HCT116 (cell line): Measurements from ENCODE around the gene SBK2. TPM values are rescaled to one million over a fixed set of nuclear protein-coding genes. Genes with fewer than 3 reads are reported as not detected.
A peak's percentile ranks its signal among the peaks of the same experiment; 100 is the strongest.

ENCODE experiments used
- ATAC-seq: fragments of 200-7000 bp; cut with Tn5 transposase; 2 replicates; pipeline ENCODE4 v1.9.1; 2020; ENCODE audit warnings: mild to moderate bottlenecking, moderate library complexity
- BruUV-seq: library from RNA; stranded (reverse); fragments of 400-500 nt; replicated peaks from 2 replicates; lab custom pipeline; 2021; lab: Mats Ljungman, UMichigan
- CTCF ChIA-PET: fragments of 300-600 bp; sonication (Branson Sonifier 250); formaldehyde crosslinking; loops from one replicate; lab custom pipeline; 2021; ENCODE audit warnings: antibody characterized with exemption; lab: Charles Lee
- POLR2A ChIA-PET: fragments of 300-600, 350-600 bp; sonication (Branson Sonifier 250); formaldehyde crosslinking; loops from one replicate; lab custom pipeline; 2021; ENCODE audit warnings: antibody characterized with exemption; lab: Charles Lee
- RAD21 ChIA-PET, 2 experiments: fragments of 300-600 bp; sonication (Branson Sonifier 250); formaldehyde crosslinking; loops; one replicate each; lab custom pipeline; 2023; ENCODE audit warnings: low total read pairs in 2 of 2; ENCODE audit not compliant: uncharacterized antibody in 2 of 2, unreplicated experiment in 2 of 2, low non-redundant PET in 1 of 2; lab: Charles Lee
- DNase-seq: peaks from one replicate; pipeline ENCODE4 v3.0.0-alpha.2; 2010; ENCODE audit warnings: low read depth, low spot score
- H2AFZ ChIP-seq: fragments of 200-600 bp; shearing (Covaris generic), sonication (generic); 2 replicates; pipeline ENCODE4 v1.6.1; 2017; ENCODE audit warnings: low read depth, mixed run types, mixed read lengths, antibody characterized with exemption, low read length; ENCODE audit not compliant: poor library complexity, severe bottlenecking
- H3K27ac ChIP-seq: 2 replicates; pipeline ENCODE4 v1.5.1; 2012; ENCODE audit warnings: low read depth, low read length
- H3K27me3 ChIP-seq: fragments of 200-600 bp; sonication (generic); 2 replicates; pipeline ENCODE4 v1.6.1; 2016; ENCODE audit warnings: mixed run types, low read length, mixed read lengths; ENCODE audit not compliant: insufficient read depth
- H3K36me3 ChIP-seq, 2 experiments: fragments of 200-500 bp in 1 of 2; fragments of 200-600 bp in 1 of 2; sonication (Bioruptor generic) in 1 of 2; sonication (generic) in 1 of 2; 2 replicates each; pipeline versions ENCODE4 v1.5.1 to v1.6.1; 2014 to 2016; ENCODE audit warnings: low read length in 2 of 2, inconsistent platforms in 1 of 2, mixed read lengths in 1 of 2, mixed run types in 1 of 2; ENCODE audit not compliant: insufficient read depth in 2 of 2, control insufficient read depth in 1 of 2
- H3K4me1 ChIP-seq, 2 experiments: fragments of 200-600 bp in 1 of 2; sonication (generic) in 1 of 2; 2 replicates each; pipeline versions ENCODE4 v1.5.1 to v1.6.1; 2012 to 2017; ENCODE audit warnings: low read length in 2 of 2, inconsistent platforms in 1 of 2, mild to moderate bottlenecking in 1 of 2, mixed read lengths in 1 of 2, mixed run types in 1 of 2, moderate library complexity in 1 of 2; ENCODE audit not compliant: insufficient read depth in 2 of 2, control insufficient read depth in 1 of 2
- H3K4me2 ChIP-seq: fragments of 200-600 bp; sonication (generic); 2 replicates; pipeline ENCODE4 v1.6.1; 2017; ENCODE audit warnings: mixed run types, low read length, mixed read lengths
- H3K4me3 ChIP-seq, 2 experiments: fragments of 200-600 bp in 1 of 2; sonication (generic) in 1 of 2; replicated peaks in 1 of 2; 2 replicates each; pipeline ENCODE4 v1.5.1; 2011 to 2016; ENCODE audit warnings: low read length in 2 of 2, control low read depth in 1 of 2, low read depth in 1 of 2, mild to moderate bottlenecking in 1 of 2, mixed read lengths in 1 of 2, mixed run types in 1 of 2
- H3K79me2 ChIP-seq: fragments of 200-600 bp; sonication (generic); 2 replicates; pipeline ENCODE4 v1.6.1; 2017; ENCODE audit warnings: mild to moderate bottlenecking, mixed run types, low read length, moderate library complexity, mixed read lengths; ENCODE audit not compliant: insufficient read depth
- H3K9ac ChIP-seq: fragments of 200-600 bp; sonication (generic); 2 replicates; pipeline ENCODE4 v1.6.1; 2016; ENCODE audit warnings: low read length, mixed read lengths
- H3K9me2 ChIP-seq: fragments of 200-600 bp; sonication (generic), shearing (Covaris generic); 2 replicates; pipeline ENCODE4 v1.6.1; 2017; ENCODE audit warnings: mixed run types, mild to moderate bottlenecking, moderate library complexity; ENCODE audit not compliant: insufficient read depth
- H3K9me3 ChIP-seq, 2 experiments: fragments of 200-500 bp in 1 of 2; fragments of 200-600 bp in 1 of 2; sonication (Bioruptor generic) in 1 of 2; sonication (generic) in 1 of 2; 2 replicates each; pipeline ENCODE4 v1.6.1; 2014 to 2017; ENCODE audit warnings: low read length in 2 of 2, mixed read lengths in 2 of 2, inconsistent platforms in 1 of 2, low read depth in 1 of 2, mild to moderate bottlenecking in 1 of 2, mixed run types in 1 of 2, moderate library complexity in 1 of 2; ENCODE audit not compliant: control insufficient read depth in 1 of 2, insufficient read depth in 1 of 2
- H4K20me1 ChIP-seq: fragments of 200-600 bp; sonication (generic), shearing (Covaris generic); 2 replicates; pipeline ENCODE4 v1.6.1; 2017; ENCODE audit warnings: mixed run types, mild to moderate bottlenecking, moderate library complexity; ENCODE audit not compliant: insufficient read depth
- CBX3 ChIP-seq: IDR thresholded peaks from 2 replicates; pipeline ENCODE4 v1.6.1; 2012; ENCODE audit warnings: low read depth
- CTCF ChIP-seq, 3 experiments: fragments of 200-600 bp in 1 of 3; sonication (generic) in 1 of 3; IDR thresholded peaks in 2 of 3; conservative IDR thresholded peaks in 1 of 3; 2 replicates each; pipeline ENCODE4 v1.5.1; 2012 to 2017; ENCODE audit warnings: low read depth in 2 of 3, low read length in 2 of 3, antibody characterized with exemption in 1 of 3, borderline replicate concordance in 1 of 3, control low read depth in 1 of 3, mild to moderate bottlenecking in 1 of 3, mixed read lengths in 1 of 3, mixed run types in 1 of 3, moderate library complexity in 1 of 3; ENCODE audit not compliant: insufficient read depth in 1 of 3
- ELF1 ChIP-seq: IDR thresholded peaks from 2 replicates; pipeline ENCODE4 v1.6.1; 2012; ENCODE audit warnings: low read depth, borderline replicate concordance
- EZH2phosphoT487 ChIP-seq: fragments of 200-600 bp; IDR thresholded peaks from 2 replicates; pipeline ENCODE4 v1.6.1; 2018; ENCODE audit warnings: antibody characterized with exemption, borderline replicate concordance
- MAX ChIP-seq: IDR thresholded peaks from 2 replicates; pipeline ENCODE4 v1.6.1; 2012
- RAD21 ChIP-seq: IDR thresholded peaks from 2 replicates; pipeline ENCODE4 v1.6.1; 2012; ENCODE audit warnings: low read depth, mild to moderate bottlenecking
- REST ChIP-seq: IDR thresholded peaks from 2 replicates; pipeline ENCODE4 v1.6.1; 2012; ENCODE audit warnings: low read depth
- SP1 ChIP-seq: IDR thresholded peaks from 2 replicates; pipeline ENCODE4 v1.6.1; 2012; ENCODE audit warnings: low read depth
- ZFX ChIP-seq: fragments of 450-650 bp; IDR thresholded peaks from 2 replicates; pipeline ENCODE4 v1.6.1; 2017
- ZNF274 ChIP-seq: fragments of 200-500 bp; sonication (Bioruptor generic); IDR thresholded peaks from 2 replicates; pipeline ENCODE4 v1.6.1; 2014; ENCODE audit warnings: mild to moderate bottlenecking, low read depth, low read length, inconsistent platforms
- intact Hi-C: fragments of 100-400 bp; cut with micrococcal nuclease; formaldehyde crosslinking; loops from 2 replicates; pipeline ENCODE4 v1.10.0; 2022
- total RNA-seq: library from RNA; stranded (reverse); gene quantifications from one replicate; pipeline ENCODE4 v1.2.1, GENCODE V29; 2021; ENCODE audit not compliant: unreplicated experiment

SBK2 gene
- total RNA-seq, 1 experiment from 2014 or later = 0.30 TPM

GRCh38 chr19:55504252-55504603 lies 32.7 kb downstream of the SBK2 start (continued):
- no peak for TF ChIP-seq REST
- no peak for TF ChIP-seq ELF1

GRCh38 chr19:55503502-55504251 lies 33.3 kb downstream of the SBK2 start:
- Histone ChIP-seq H3K27me3 (no peaks in the 10 kb centered on the region), H3K79me2 (no peaks in the 10 kb centered on the region), H3K27ac (no peak overlapping the region), H3K4me3 (no peak overlapping the region), H3K4me2 (peak overlapping the region; percentile 34; the same call in 1 of the 2 replicates), H3K9me2 (no peaks in the 10 kb centered on the region), H3K36me3 (no peaks in the 10 kb centered on the region), H2AFZ (no peak overlapping the region), H3K9ac (no peak overlapping the region), H3K9me3 (no peaks in the 10 kb centered on the region), H3K4me1 (peaks cover 0 to 4% of the 10 kb centered on the region in 2 experiments; a peak in 1 of 4 replicates), H4K20me1 (no peaks in the 10 kb centered on the region)
- DNase-seq (peak; percentile 89), ATAC-seq (peak; percentile 96)
- POLR2A ChIA-PET = interaction anchor here (1.1 to 1.2 kb wide), 2 partner anchors 28 to 96 kb away, joined by 5 to 6 read pairs; partner anchors contain the start of genes UBE2S and ZNF628
- RAD21 ChIA-PET = interaction anchor here (0.7 to 1.2 kb wide), 5 partner anchors 36 to 363 kb away, joined by 3 to 4 read pairs (median 3); partner anchors contain the start of gene ISOC2 (in 1 of the 2)
- CTCF ChIA-PET = interaction anchor here (0.6 to 2.3 kb wide), 24 partner anchors 9 to 623 kb away, joined by 3 to 15 read pairs (median 4); partner anchors contain the start of genes FIZ1, ISOC2, NAT14 and ZNF524
- intact Hi-C loops = no loop called here
- peak; percentile 100 for TF ChIP-seq MAX
- peak; percentile 94 for TF ChIP-seq RAD21
- TF ChIP-seq ZFX = peak; percentile 49; the same call in 1 of the 2 replicates
- TF ChIP-seq ZNF274 = no peak
- peak; percentile 71 for TF ChIP-seq SP1
- peak; percentile 80 to 92 (median 89) for TF ChIP-seq CTCF (IDR thresholded peaks at IDR 0.05 in 2 of 3, conservative IDR thresholded peaks at IDR 0.05 in 1 of 3; ENCODE audit: borderline replicate concordance in 1 of 3, insufficient read depth in 1 of 3, low read depth in 2 of 3, low read length in 2 of 3)
- TF ChIP-seq EZH2phosphoT487 = no peak
- peak; percentile 97 for TF ChIP-seq CBX3
- BruUV-seq = no TSS peak
